GM19397 (cell line): ENCODE measurements around the gene PLA2G4C.

Experiments used
- ATAC-seq: cut with Tn5 transposase; IDR thresholded peaks from one replicate; pipeline ENCODE4 v1.9.1; 2021; ENCODE audit warnings: mild to moderate bottlenecking, moderate library complexity; ENCODE audit not compliant: unreplicated experiment

Gene PLA2G4C, protein sequence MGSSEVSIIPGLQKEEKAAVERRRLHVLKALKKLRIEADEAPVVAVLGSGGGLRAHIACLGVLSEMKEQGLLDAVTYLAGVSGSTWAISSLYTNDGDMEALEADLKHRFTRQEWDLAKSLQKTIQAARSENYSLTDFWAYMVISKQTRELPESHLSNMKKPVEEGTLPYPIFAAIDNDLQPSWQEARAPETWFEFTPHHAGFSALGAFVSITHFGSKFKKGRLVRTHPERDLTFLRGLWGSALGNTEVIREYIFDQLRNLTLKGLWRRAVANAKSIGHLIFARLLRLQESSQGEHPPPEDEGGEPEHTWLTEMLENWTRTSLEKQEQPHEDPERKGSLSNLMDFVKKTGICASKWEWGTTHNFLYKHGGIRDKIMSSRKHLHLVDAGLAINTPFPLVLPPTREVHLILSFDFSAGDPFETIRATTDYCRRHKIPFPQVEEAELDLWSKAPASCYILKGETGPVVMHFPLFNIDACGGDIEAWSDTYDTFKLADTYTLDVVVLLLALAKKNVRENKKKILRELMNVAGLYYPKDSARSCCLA

DNA sequence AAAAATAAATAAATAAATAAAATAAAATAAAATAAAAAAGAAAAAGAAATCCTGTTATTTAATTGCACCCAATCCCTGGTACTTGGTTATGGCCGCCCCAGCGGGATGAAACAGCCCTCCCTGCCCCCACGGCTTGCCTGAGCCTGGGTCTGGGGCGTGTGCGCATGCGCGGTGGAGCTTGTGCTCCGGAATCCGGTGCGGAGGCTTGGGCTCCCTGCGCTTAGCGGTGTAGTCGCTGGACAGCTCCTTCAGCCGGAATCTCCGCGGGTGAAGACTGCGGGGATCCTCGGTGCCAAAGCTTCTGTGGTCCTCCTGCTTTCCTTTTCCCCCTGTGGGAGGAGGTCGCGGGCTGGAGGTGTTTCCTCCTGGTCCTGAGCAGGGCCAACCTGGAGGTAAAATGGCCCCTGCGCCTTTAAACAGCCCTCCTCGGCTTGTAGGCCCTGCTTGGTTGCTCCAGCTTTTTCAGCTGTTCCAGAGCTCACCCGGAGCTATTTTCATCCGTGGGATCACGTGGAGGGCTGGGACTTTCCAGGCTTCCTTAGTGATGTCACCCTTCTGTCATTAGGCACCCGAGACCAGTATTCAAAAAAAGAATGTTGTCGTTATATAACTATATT, at the start of gene PLA2G4C:
Gene PLA2G4C, minus strand, starts transcription at position 468 of the 617 bp plus-strand sequence. CDS start 4,288 bp downstream, outside the sequence.
- peak; percentile 51 for ATAC-seq

DNA sequence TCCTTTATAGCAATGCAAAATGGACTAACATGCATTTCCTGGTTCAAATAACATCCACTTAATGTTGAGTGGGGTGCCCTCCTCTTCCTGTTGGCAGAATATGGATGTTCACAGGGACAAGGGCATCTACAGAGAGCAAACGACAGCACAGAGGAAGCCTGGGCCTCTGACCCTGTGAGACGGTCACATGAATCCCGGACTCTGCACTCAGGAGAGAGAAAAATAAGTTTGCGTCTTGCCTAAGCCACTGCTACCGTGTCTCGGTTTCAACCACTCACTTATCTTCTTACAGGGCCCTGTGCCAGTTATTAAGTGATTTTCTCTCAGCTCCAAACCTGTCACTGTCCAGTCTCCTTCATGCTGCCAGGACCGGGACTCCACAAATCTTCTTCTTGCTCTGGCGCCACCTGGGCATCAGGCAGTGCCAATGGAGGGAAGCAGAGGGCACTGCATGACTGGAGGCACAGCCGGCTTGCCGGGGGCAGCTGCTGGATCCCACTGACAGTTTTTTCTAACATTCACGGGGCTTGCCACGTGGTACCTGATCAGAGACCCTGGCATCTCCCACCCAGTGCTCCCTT, 47.7 kb upstream of the PLA2G4C start:
- no peak for ATAC-seq

DNA sequence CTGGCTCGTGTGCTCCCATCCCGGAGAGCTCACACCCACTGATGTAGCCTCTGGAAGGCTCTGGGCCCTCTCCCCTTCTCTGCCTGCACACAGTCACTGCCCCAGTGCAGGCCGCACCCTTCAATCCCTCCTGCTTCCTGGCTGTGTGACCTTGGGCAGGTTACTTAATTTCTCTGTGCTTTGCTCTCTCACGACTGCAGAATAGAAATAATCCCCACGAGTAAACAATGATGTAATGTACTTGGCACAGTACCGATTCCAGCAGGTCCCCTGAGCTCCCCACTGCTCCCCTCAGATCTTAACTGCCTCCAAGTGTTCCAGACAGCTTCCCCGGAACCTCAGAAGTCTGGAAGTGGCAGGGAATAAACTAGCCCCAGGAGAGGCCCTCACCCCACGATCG, 43.4 kb upstream of the PLA2G4C start:
- ATAC-seq, result no peak

DNA sequence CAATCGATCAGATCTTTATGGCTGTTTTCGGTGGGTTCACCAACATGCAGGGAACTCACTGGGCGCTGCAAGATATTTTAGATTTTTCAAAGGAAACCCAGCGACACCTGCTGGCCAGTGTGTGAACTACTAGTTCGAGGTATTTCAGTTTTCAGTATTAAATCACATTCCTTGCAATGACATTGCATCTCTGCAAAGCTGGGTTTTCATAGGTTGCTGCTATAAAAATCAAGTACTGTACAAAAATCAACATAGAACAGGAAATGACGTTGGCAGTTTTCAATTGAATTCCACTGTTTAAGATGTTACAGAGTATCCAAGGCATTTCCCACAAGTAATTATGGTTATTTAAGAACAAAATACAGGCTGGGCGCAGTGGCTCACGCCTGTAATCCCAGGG, 41.9 kb upstream of the PLA2G4C start:
- ATAC-seq, result no peak

DNA sequence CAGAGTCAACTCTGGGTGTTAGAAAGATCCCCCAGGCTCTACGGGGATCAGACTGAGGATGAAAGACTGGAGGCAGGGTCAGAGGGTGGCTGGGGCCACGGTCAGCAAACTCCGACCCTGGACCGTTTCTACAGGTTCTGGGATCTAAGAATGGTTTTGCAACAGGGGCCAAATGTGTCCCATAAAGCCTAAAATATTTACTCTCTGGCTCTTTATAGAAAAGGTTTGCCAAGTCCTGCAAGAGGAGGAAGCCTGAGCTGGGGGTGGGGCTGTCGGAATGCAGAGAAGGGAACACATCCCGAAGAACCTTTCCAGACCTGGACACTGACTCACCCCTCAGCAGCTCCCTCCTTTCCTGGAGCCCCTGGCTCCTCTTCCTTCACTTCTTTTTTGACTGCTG, 38.8 kb upstream of the PLA2G4C start:
- ATAC-seq, result no peak

DNA sequence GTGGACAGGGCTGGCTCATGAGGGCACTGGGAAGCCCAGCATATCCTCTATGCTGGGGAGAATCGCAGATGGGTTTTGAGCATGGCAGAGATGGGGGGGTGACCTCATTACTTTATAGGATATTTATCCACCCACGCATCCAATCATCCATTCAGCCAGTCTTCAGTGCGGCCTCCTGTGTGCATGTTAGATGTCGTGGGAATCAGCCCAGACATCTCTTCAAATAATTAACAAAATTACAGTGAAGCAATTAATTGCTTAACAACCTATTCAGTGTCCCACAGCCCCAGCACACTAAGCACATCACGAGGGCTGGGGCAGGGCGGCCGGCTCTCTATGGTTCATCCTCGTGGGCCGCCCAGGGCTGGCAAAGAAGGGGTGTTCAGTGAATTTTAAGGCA, 38.0 kb upstream of the PLA2G4C start:
- ATAC-seq, result no peak

DNA sequence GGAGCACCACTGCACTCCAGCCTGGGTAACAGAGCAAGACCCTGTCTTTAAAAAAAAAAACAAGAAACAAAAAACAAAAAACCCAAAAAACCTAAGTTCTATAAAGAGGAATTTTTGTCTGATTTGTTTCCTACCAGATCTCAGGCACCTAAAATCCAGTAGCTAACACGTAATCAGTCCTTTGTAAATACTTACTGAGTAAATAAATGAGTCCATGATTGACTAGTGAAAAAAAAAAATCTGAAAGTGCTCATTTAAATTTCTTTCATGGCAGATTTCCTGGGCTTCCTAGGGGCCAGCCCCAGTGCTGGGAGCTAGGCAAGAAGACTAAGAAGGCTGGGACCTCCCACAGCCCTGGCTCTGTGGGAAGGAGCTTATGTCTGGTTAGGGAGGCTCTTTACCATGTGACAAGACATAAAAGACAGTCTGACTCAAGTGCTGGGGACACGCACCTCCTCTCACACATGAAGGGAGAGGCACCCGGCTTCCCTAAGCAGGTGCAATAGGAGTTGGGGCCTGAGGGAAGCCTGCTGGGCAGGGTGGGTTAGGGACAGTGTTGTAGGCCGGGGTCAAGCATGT, 37.1 kb upstream of the PLA2G4C start:
- ATAC-seq, result no peak

DNA sequence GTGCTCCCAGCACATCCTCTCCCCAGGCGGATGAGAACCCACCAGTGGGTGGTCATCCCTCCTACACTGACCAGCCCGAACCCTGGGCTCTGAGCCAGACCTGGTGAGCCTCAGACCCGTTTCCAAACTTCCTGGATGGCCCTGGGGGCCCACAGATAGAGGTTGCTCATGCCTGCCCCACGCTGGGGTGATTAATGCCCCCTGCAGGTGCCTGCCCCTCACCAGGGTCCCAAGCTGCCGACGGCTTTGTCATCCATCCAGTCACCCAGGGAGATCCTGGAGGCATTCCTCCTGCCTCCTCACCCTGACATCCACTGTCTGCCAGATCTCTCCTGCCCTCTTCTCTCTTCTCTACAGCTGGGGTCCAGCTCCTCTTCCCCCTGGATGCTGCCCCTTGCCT, 28.4 kb upstream of the PLA2G4C start:
- ATAC-seq, result no peak

DNA sequence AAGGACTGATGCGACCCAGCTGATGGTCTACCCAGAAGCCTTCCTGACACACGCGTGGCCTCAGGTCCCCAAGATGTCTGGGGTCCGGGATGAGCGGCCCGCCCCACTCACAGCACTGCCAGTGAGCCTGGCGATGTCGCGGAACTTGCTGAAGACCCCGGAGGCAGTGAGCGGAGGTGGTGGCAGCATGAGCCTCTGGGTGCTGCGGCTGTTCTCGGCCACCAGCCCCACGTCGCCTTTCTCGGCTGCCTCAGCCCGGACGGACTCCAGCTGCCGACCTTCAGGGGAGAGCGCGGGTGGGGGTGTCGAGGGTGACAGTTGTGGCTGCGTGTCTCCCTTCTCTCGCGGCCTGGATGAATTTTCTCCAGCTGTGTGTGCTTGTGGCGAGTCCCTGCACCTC, 26.8 kb upstream of the PLA2G4C start:
- ATAC-seq, result no peak

DNA sequence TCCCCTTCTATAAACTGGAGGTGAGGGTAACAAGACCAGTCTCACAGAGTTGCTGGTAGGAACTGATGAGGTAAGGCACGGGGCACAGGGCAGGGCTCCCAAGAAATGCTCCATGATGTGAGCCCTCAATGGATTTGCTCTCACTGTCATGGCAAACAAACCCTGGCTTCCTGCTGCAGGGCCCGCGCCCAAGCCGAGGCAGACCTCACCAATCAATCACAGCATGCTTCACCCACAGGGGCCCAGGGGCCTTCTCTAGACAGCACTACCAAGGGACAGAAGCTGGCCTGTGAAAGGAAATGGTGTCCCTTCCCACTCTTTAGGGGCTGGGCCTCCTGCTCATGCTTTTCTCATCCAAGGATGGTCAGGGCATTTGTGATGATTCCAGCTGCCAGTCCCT, 25.9 kb upstream of the PLA2G4C start:
- ATAC-seq, result no peak

DNA sequence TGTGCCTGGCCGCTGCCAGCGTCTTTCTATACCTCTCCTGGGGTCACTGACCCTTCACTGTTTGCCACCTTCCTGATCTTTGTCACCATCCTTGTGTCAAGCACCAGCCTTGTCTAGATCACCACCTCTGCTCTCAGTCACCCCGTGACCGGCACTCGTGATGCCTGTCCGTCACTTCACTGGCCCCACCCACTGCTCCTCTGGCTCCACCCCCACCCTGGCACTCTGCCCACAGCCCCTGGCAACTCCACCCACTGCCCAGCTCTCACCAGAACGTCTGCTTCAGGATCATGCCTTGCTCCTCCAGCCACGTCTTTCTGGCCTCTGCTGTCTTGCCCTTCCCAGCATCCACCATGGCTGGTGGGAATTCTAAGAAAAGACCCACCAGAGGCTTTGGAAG, 24.8 kb upstream of the PLA2G4C start:
- ATAC-seq, result no peak

DNA sequence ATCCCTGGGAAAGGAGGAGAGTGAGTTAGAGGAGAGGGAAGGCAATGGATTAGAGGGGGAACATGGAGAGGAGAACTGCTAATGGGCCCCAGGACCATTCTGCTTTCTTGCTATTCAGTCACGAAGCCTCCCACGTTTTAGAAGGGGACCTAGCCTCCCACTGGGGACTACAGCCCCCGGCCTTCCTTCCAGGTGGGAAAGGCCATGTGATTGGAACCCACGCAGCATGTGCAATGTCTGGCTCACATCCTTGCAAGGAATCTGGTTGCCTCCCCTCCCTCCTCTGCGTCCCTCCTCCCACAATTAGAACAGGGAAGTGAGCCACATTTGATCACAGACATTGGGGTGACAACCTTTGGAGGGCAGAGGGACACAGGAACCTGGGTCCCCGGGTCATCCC, 22.5 kb upstream of the PLA2G4C start:
- ATAC-seq, result no peak

DNA sequence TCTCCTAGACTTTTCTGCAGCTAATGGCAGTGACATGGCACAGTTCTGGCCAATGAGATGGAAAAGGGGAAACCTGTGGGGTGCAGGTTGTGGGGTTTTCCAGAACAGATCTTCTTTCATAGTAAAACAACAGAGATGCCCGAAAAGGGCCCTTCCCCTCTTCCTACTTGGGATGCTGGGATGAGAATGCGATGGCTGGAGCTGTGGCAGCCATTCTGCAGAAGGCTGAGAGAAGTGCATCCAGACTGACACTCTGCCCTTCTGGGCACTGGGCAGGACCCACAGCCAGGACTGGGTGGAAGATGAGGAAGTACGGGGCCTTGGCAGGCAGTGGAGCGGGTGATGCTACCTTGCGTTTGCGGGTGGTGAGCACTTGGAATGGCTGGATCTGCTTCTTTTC, 16.9 kb upstream of the PLA2G4C start:
- no peak for ATAC-seq

DNA sequence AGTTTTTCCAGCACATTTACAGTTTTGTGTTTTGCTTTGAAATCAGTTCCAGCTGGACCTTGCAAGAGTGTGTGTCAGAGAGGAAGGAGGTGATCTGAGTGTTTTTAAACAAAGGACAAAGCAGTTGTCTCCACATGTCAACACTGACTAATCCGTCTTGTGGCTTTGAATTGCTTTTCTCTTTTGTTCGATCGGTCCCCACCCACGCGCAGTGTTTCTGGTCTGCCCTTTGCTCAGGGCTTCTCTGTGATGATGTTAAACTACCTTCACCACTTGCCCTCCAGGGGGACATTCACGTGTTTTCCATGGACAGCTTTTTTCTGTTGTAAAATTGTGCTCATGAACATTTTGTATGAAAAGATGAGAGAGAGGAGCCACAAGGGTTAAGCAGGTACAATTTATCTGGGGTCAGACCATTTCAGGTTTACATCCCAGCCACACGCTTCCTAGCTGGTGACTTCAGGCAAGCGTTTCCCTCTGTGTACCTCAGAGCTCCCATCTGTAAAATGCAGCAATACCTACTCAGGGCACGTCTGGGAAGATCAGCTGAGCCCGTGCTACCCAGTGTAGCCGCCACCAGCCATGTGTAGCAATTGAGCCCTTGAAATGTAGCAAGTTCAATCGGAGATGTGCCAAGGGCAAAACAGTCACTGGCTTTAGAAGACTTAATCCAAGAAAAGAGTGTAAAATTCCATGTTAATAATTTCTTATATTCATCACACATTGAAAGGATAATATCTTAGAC, 13.5 kb upstream of the PLA2G4C start:
- ATAC-seq, result no peak

DNA sequence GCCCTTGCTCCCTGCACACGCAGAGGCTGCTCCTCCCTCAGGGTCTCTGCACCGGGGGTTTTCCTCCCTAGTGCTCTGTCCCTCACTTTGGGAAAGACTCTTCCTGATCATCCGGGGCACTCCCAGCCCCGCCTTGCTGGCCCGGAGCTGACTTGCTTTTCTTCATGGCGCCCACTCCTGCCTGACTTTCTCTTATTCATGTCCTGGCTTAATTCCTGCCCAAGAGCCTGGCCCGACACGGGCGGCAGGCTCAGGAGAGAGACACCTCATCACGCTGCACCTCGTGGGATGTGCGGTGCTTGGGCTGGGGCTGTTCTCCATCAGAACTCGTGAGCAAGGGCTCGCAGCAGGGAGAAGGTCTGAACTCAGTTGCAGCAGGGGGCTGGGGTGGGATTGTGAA, 11.8 kb upstream of the PLA2G4C start:
- no peak for ATAC-seq

DNA sequence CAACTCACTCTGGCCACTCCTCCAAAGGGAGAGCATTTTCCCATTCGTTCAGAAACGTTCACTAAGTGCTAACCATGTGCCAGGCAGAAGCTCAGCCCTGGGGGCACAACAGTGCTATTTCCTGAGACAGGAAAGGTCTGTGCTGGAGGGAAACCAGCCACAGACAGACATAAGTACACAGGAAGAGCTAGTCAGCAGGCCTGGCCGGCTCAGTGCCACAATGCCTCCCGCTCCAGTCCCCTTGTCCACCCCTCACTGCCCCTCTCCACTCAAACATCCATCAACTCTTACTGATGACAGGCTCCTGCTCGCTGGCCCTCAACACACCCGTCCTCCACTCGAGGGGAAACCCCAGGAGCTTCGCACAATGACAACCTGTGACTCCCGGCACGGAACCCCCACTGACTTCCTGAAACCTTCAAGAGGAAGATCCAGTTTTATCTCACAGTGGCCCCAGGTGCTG, 11.3 kb upstream of the PLA2G4C start:
- ATAC-seq, result no peak

DNA sequence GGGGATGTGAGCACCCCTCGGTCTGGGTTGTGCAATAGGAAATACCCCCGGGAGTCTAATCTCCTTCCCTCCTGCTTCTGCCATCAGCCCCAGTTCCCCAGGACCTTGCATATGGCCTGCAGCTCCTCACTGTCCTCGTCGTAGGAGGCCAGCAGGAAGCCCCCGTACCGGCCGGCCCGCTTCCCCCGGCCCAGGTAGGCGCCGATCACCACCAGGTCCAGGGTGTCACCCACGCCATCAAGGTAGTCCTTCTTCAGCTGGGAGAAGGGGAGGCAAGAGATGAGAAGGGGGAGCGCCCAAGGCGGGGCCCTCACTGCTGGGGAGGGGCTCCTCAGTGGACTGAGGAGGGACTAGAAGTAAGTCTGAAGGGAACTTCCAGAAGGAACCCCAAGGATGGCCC, 10.4 kb upstream of the PLA2G4C start:
- ATAC-seq, result no peak

DNA sequence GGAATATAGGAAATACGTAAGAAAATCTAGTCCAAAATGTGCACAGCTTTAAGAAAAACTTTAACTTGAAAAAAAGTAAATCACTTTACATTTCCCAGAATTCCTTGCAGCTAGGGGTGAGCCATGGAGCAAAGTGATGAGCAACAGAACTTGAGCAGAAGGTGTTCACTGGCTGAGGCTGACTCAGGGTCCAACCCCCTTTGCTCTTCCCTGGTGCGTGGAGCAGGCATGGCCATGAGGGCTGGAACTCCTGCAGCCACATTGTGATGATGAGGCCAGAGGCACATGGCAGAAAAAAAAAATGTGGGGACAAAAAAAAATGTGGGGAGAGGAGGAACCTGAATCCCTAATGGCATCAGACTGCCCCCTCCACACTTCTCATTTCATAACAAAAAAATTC, 9.9 kb upstream of the PLA2G4C start:
- no peak for ATAC-seq

DNA sequence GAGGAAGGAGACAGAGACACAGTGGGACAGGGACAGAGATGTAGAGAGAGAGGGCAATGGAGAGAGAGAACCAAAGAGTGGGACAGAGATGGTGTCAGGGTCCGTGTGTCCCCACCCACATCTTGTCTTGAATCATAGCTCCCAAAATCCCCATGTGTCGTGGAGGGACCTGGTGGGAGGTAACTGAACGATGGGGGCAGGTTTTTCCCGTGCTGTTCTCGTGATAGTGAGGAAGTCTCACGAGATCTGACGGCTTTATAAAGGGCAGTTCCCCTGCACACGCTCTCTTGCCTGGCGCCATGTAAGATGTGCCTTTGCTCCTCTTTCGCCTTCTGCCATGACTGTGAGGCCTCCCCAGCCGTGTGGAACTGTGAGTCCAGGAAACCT, 7.5 kb upstream of the PLA2G4C start:
- no peak for ATAC-seq

DNA sequence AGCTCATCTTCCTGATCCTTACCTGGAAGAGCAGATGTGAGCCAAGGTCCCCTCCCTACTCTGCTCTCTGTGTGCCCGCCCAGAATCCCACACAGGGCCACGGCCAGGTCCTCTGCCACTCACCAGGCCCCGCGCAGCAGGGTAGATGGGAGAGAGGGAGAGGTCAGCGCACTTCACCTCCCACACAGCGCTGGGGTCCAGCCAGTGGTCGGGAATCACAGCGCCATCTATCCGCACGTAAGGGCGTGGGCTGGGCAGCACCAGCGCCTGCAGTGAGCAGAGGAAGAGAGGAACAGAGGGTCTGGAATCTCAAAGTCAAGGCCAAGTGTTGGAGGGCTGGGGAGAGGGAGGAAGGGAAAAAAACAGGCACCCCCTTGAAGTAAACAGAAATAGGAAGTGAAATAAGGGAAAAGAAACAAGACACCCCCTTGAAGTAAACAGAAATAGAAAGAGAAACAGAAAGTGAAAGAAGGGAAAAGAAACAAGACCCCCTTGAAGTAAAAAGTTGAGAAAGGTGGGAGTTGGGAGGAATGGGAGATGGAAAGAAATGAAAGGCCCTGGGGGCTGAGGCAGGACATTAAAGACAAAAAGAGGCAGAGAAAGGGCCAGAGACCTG, 7.0 kb upstream of the PLA2G4C start:
- no peak for ATAC-seq
